ENCODE measurements around the gene ERBB4. TPM values are rescaled to one million over a fixed set of nuclear protein-coding genes. Genes with fewer than 3 reads are reported as not detected.

Gene ERBB4
- total RNA-seq, 1 donor from 2014 or later = 9.2 TPM

DNA sequence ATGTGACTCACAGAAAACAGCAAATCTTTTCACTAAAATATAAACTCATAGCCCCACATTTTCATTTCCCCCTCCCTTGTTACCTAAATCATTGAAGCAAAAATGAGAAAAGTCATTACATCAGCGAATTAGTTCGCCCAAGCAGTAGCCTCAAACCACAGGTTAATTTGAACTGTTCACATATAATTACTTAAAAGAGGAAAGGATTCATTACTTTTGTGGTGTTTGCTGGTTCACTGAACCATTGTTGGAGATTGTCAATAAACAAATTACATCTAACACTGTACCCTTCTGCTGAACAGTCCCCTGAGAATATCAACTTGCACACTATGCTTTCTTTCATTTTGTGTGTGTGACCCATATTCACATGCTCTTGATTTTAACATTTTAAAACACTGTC lies 238.7 kb downstream of the ERBB4 start:
- H3K27me3 Mint-ChIP-seq (ENCODE audit: low read depth) = no peaks in the 10 kb centered on the region
- H3K4me1 Mint-ChIP-seq = no peaks in the 10 kb centered on the region
- H3K27ac Mint-ChIP-seq = no peak overlapping the region
- DNase-seq (ENCODE audit: low spot score in 2 of 2, unreplicated experiment in 2 of 2) = no peak
- H3K9me3 Mint-ChIP-seq = no peaks in the 10 kb centered on the region
- TF ChIP-seq, protein P1, sequence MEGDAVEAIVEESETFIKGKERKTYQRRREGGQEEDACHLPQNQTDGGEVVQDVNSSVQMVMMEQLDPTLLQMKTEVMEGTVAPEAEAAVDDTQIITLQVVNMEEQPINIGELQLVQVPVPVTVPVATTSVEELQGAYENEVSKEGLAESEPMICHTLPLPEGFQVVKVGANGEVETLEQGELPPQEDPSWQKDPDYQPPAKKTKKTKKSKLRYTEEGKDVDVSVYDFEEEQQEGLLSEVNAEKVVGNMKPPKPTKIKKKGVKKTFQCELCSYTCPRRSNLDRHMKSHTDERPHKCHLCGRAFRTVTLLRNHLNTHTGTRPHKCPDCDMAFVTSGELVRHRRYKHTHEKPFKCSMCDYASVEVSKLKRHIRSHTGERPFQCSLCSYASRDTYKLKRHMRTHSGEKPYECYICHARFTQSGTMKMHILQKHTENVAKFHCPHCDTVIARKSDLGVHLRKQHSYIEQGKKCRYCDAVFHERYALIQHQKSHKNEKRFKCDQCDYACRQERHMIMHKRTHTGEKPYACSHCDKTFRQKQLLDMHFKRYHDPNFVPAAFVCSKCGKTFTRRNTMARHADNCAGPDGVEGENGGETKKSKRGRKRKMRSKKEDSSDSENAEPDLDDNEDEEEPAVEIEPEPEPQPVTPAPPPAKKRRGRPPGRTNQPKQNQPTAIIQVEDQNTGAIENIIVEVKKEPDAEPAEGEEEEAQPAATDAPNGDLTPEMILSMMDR (IDR thresholded peaks at IDR 0.05; ENCODE audit: unreplicated experiment) = no peak
- no peaks in the 10 kb centered on the region for H3K36me3 Mint-ChIP-seq
- no peak overlapping the region for H3K4me3 Mint-ChIP-seq

DNA sequence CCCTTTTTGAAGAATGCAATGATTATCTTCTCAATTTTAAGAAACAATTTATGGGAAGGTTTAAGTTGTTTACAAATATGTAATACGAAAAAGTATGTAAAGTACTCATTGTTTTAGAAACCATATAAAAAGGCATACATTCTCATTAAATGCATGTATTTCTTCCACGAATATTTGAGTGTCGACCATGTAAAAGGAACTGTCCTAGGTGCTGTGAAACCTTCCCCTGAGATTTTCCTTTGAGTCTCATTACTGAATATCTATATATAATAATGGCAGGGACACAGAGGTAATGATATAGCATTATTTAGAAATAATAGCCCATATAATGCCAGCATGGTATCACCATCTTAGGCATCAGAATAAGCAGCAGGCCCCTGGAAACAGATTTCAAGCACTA lies 239.3 kb downstream of the ERBB4 start:
- TF ChIP-seq, protein P1 (IDR thresholded peaks at IDR 0.05; ENCODE audit: unreplicated experiment) = no peak
- H3K27ac Mint-ChIP-seq = no peak overlapping the region
- H3K4me1 Mint-ChIP-seq = no peaks in the 10 kb centered on the region
- H3K4me3 Mint-ChIP-seq = no peak overlapping the region
- no peak for DNase-seq (ENCODE audit: low spot score in 2 of 2, unreplicated experiment in 2 of 2)
- H3K36me3 Mint-ChIP-seq = no peaks in the 10 kb centered on the region
- H3K27me3 Mint-ChIP-seq (ENCODE audit: low read depth) = no peaks in the 10 kb centered on the region
- H3K9me3 Mint-ChIP-seq = no peaks in the 10 kb centered on the region

DNA sequence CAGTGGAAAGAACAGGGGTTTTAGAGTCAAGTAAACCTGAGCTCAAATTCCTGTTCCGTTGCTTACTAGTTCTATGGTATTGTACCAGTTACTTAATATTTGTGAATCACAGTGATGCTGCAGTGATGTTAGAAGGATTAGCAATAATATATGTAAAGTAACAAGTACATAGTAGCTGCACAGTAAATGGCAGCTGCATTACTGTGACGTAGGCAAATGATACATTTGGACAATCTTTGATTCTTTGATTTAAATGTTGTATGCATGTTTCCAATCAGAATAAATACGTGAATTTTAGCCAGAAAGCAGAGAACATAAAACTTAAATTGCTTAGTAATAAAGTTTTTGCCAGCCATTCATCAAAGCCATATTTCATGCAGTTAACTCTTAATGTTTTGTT lies 243.0 kb downstream of the ERBB4 start:
- Mint-ChIP-seq H3K36me3 (no peaks in the 10 kb centered on the region), H3K27ac (no peak overlapping the region), H3K9me3 (no peaks in the 10 kb centered on the region), H3K27me3 (ENCODE audit: low read depth) (no peaks in the 10 kb centered on the region), H3K4me3 (no peak overlapping the region), H3K4me1 (no peaks in the 10 kb centered on the region)
- no peak for DNase-seq (ENCODE audit: low spot score in 2 of 2, unreplicated experiment in 2 of 2)
- TF ChIP-seq, protein P1 (IDR thresholded peaks at IDR 0.05; ENCODE audit: unreplicated experiment) = no peak

DNA sequence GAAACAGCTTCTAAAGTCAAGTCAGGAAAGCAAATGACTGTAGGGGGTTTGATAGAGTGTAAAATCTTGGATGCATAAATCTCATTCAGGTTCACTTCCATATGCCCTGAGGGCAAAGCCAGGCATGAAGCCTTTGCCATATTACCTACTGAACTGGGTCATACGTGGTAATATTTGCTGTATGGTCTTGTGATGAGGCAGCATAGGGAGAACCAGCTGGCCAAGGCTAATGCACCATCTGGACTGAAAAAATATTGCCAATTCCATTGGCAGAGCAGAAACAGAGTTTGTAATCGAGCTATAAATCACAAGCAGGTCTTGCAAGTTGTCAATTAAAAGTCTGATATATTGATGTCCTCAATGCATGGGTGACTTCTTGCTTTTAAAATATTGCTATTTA lies 243.8 kb downstream of the ERBB4 start:
- H3K27me3 Mint-ChIP-seq (ENCODE audit: low read depth) = no peaks in the 10 kb centered on the region
- DNase-seq (ENCODE audit: low spot score in 2 of 2, unreplicated experiment in 2 of 2) = no peak
- no peak overlapping the region for H3K27ac Mint-ChIP-seq
- no peaks in the 10 kb centered on the region for H3K4me1 Mint-ChIP-seq
- H3K36me3 Mint-ChIP-seq = no peaks in the 10 kb centered on the region
- H3K4me3 Mint-ChIP-seq = no peak overlapping the region
- H3K9me3 Mint-ChIP-seq = no peaks in the 10 kb centered on the region
- TF ChIP-seq, protein P1 (IDR thresholded peaks at IDR 0.05; ENCODE audit: unreplicated experiment) = no peak

DNA sequence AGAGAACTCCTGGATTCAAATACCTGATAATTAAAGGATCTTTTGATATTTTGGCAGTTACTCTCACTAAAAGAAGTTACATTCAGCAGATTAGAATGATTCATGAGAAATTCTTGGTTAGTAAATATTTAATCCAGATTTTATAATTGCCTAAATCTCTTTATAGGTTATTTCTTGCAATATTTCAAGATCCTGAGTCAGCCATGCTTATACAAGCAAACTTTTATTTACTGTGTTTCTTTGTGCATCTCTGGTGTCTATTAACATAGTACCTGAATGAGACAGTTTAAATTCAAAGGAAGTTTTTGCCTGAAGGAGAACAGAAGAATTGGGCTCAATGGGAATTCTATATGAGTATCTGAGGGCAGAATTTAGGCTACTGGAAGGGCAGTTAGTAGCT lies 249.3 kb downstream of the ERBB4 start:
- Mint-ChIP-seq H3K27ac (no peak overlapping the region), H3K36me3 (no peaks in the 10 kb centered on the region), H3K4me1 (no peaks in the 10 kb centered on the region), H3K4me3 (no peak overlapping the region), H3K9me3 (no peaks in the 10 kb centered on the region), H3K27me3 (ENCODE audit: low read depth) (no peaks in the 10 kb centered on the region)
- no peak for DNase-seq (ENCODE audit: low spot score in 2 of 2, unreplicated experiment in 2 of 2)
- TF ChIP-seq, protein P1 (IDR thresholded peaks at IDR 0.05; ENCODE audit: unreplicated experiment) = no peak

DNA sequence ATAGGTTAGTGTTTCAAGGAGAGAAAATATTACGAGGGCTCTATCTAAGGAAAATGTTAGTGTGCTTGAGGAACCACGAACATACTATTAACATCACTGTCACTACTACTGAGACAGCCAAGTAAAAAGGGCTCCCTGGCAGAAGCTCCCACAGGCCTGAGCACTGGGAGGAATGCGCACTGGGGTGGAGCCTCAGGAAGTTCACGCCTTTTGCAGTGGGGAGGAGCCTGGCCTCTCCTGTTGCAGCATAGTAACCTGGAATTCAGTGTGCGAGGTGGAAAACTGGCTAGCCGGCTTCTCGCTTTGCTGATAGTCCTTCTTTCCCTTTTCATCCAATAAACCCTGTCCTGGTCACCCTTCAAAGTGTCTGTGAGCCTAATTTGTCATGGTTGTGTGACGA lies 250.3 kb downstream of the ERBB4 start:
- H3K27me3 Mint-ChIP-seq (ENCODE audit: low read depth) = no peaks in the 10 kb centered on the region
- peaks cover 3% of the 10 kb centered on the region for H3K4me1 Mint-ChIP-seq
- H3K4me3 Mint-ChIP-seq = no peak overlapping the region
- TF ChIP-seq, protein P1 (IDR thresholded peaks at IDR 0.05; ENCODE audit: unreplicated experiment) = no peak
- no peak for DNase-seq (ENCODE audit: low spot score in 2 of 2, unreplicated experiment in 2 of 2)
- H3K9me3 Mint-ChIP-seq = no peaks in the 10 kb centered on the region
- no peaks in the 10 kb centered on the region for H3K36me3 Mint-ChIP-seq
- no peak overlapping the region for H3K27ac Mint-ChIP-seq
